ENCODE data around the gene AMN1. TPM values are rescaled to one million over a fixed set of nuclear protein-coding genes. Genes with fewer than 3 reads are reported as not detected.

AMN1 gene
- total RNA-seq, 2 donors from 2014 or later: 12.8 to 27.2 TPM

- H3K9me3 ChIP-seq: no peaks in the 10 kb centered on the region
- TF ChIP-seq CTCF (IDR thresholded peaks at IDR 0.05): peak; percentile 36
- no peaks in the 10 kb centered on the region for H3K36me3 ChIP-seq
- H3K4me1 ChIP-seq (ENCODE audit: control insufficient read depth in 1 of 2, low read depth in 2 of 2): peaks cover 0 to 4% of the 10 kb centered on the region in 2 donors
- H3K27me3 ChIP-seq (replicated peaks; ENCODE audit: insufficient read depth): no peaks in the 10 kb centered on the region
- ATAC-seq (ENCODE audit: insufficient number of reproducible peaks, low FRiP score, low read depth): peak; percentile 90
- DNase-seq (ENCODE audit: low spot score): peak; percentile 72
- peak within 1 kb of the TSS; percentile 96 to 99 for H3K27ac ChIP-seq
- peak within 1 kb of the TSS; percentile 98 for H3K4me3 ChIP-seq
Measured at GRCh38 chr12:31659087-31659942, 69.5 kb downstream of the AMN1 start, which contains the start of gene ETFBKMT. Gene ETFBKMT, plus strand, starts transcription at chr12:31659688. Its CDS starts 2,266 bp downstream, at chr12:31661954.

GRCh38 chr12:31658471-31659086, 70.2 kb downstream of the AMN1 start:
- H3K27me3 ChIP-seq (replicated peaks; ENCODE audit: insufficient read depth): no peaks in the 10 kb centered on the region
- peak overlapping the region; percentile 96 to 99 for H3K27ac ChIP-seq
- no peaks in the 10 kb centered on the region for H3K36me3 ChIP-seq
- H3K4me1 ChIP-seq (ENCODE audit: control insufficient read depth in 1 of 2, low read depth in 2 of 2): peaks cover 0 to 4% of the 10 kb centered on the region in 2 donors
- DNase-seq (ENCODE audit: low spot score) (no peak), ATAC-seq (ENCODE audit: insufficient number of reproducible peaks, low FRiP score, low read depth) (no peak)
- TF ChIP-seq CTCF (IDR thresholded peaks at IDR 0.05): no peak
- H3K4me3 ChIP-seq: peak overlapping the region; percentile 98
- H3K9me3 ChIP-seq: no peaks in the 10 kb centered on the region

GRCh38 chr12:31655792-31656191, 73.0 kb downstream of the AMN1 start:
- ATAC-seq (ENCODE audit: insufficient number of reproducible peaks, low FRiP score, low read depth) (no peak), DNase-seq (ENCODE audit: low spot score) (no peak)
- no peaks in the 10 kb centered on the region for H3K27me3 ChIP-seq (replicated peaks; ENCODE audit: insufficient read depth)
- peaks cover 0 to 4% of the 10 kb centered on the region in 2 donors for H3K4me1 ChIP-seq (ENCODE audit: control insufficient read depth in 1 of 2, low read depth in 2 of 2)
- H3K36me3 ChIP-seq: no peaks in the 10 kb centered on the region
- no peaks in the 10 kb centered on the region for H3K9me3 ChIP-seq
- H3K27ac ChIP-seq: no peak overlapping the region
- no peak for TF ChIP-seq CTCF (IDR thresholded peaks at IDR 0.05)
- no peak overlapping the region for H3K4me3 ChIP-seq

GRCh38 chr12:31655208-31655607, 73.6 kb downstream of the AMN1 start:
- peaks cover 0 to 2% of the 10 kb centered on the region in 2 donors for H3K4me1 ChIP-seq (ENCODE audit: control insufficient read depth in 1 of 2, low read depth in 2 of 2)
- no peak for ATAC-seq (ENCODE audit: insufficient number of reproducible peaks, low FRiP score, low read depth)

More at GRCh38 chr12:31655208-31655607, 73.6 kb downstream of the AMN1 start:
- Histone ChIP-seq H3K36me3 (no peaks in the 10 kb centered on the region), H3K27me3 (replicated peaks; ENCODE audit: insufficient read depth) (no peaks in the 10 kb centered on the region), H3K4me3 (no peak overlapping the region), H3K27ac (no peak overlapping the region), H3K9me3 (no peaks in the 10 kb centered on the region)
- DNase-seq (ENCODE audit: low spot score): no peak
- TF ChIP-seq CTCF (IDR thresholded peaks at IDR 0.05): no peak

Data from thoracic aorta (tissue), 2 donors.